Activated naive CD4-positive, alpha-beta T cell treated with anti-CD3 and anti-CD28 coated beads, Interleukin-2, amount 50 U/mL, for 24 hours (primary cell): ENCODE measurements around the gene ADAMTS6.

ENCODE experiments used
- H3K27ac Mint-ChIP-seq: one replicate; pipeline ENCODE4 v1.8.0; 2021; ENCODE audit warnings: mild to moderate bottlenecking, mixed read lengths
- H3K27me3 Mint-ChIP-seq: one replicate; pipeline ENCODE4 v1.8.0; 2021; ENCODE audit warnings: mixed read lengths
- H3K36me3 Mint-ChIP-seq: one replicate; pipeline ENCODE4 v1.8.0; 2021; ENCODE audit warnings: mixed read lengths
- H3K4me1 Mint-ChIP-seq: one replicate; pipeline ENCODE4 v1.8.0; 2021; ENCODE audit warnings: mixed read lengths
- H3K4me3 Mint-ChIP-seq: one replicate; pipeline ENCODE4 v1.8.0; 2021; ENCODE audit warnings: mild to moderate bottlenecking, mixed read lengths
- H3K9me3 Mint-ChIP-seq: one replicate; pipeline ENCODE4 v1.8.0; 2021; ENCODE audit warnings: mixed read lengths

The ADAMTS6 gene

DNA sequence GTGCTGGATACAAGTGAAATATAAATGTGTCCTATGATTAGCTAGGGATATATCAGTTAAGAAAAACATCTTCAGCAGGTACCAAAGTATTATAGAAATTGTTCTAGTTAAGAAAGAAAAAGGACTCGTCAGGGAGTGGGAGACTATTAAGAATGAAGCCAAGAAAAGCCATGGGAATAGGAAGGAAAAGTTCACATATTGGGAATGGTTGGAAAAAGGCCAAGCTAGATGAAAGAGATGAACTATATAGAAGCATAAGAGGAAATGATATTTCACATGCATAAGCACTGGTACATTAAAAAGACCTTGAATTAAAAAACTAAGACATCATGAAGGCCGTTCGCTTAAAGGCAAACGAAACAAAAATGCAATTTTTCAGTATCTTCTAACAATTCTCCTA is 237.7 kb downstream of the ADAMTS6 start:
- no peak overlapping the region for H3K27ac Mint-ChIP-seq
- H3K27me3 Mint-ChIP-seq, result no peaks in the 10 kb centered on the region
- H3K9me3 Mint-ChIP-seq, result no peaks in the 10 kb centered on the region
- no peak overlapping the region for H3K4me3 Mint-ChIP-seq
- no peaks in the 10 kb centered on the region for H3K4me1 Mint-ChIP-seq
- no peaks in the 10 kb centered on the region for H3K36me3 Mint-ChIP-seq

GRCh38 chr5:65243161-65243560 is 238.6 kb downstream of the ADAMTS6 start:
- no peaks in the 10 kb centered on the region for H3K27me3 Mint-ChIP-seq
- no peaks in the 10 kb centered on the region for H3K36me3 Mint-ChIP-seq
- no peaks in the 10 kb centered on the region for H3K9me3 Mint-ChIP-seq
- H3K4me3 Mint-ChIP-seq, result no peak overlapping the region
- no peak overlapping the region for H3K27ac Mint-ChIP-seq
- H3K4me1 Mint-ChIP-seq, result no peaks in the 10 kb centered on the region

GRCh38 chr5:65229841-65230240 is 251.9 kb downstream of the ADAMTS6 start:
- Mint-ChIP-seq H3K4me1 (no peaks in the 10 kb centered on the region), H3K27ac (no peak overlapping the region), H3K9me3 (peaks cover 33% of the 10 kb centered on the region), H3K4me3 (no peak overlapping the region), H3K36me3 (peaks cover 24% of the 10 kb centered on the region), H3K27me3 (no peaks in the 10 kb centered on the region)

GRCh38 chr5:65213921-65214525 is 267.7 kb downstream of the ADAMTS6 start:
- H3K27ac Mint-ChIP-seq, result no peak overlapping the region

DNA sequence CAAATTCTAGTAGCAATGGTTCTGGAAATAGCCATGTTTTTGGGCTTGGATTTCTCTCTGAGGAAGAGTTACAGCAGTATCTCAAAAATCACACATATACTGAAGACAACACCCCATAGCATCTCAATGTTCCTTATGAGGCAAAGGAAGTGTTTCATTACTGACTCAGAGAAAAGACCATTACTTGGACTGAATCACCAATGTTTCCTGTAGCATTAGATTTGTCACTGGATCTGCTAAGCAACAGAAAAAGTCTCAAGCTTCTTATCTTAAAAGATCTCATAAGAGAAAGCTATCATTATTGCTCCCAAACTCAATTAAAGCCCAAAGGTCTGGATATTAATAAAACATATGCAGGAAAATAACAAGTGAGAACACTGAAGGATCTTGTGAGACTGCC is 272.4 kb downstream of the ADAMTS6 start:
- H3K36me3 Mint-ChIP-seq, result no peaks in the 10 kb centered on the region
- no peaks in the 10 kb centered on the region for H3K4me1 Mint-ChIP-seq
- H3K9me3 Mint-ChIP-seq, result no peaks in the 10 kb centered on the region
- H3K27ac Mint-ChIP-seq, result no peak overlapping the region
- H3K27me3 Mint-ChIP-seq, result peaks cover under 1% of the 10 kb centered on the region
- H3K4me3 Mint-ChIP-seq, result no peak overlapping the region

More at GRCh38 chr5:65213921-65214525, 267.7 kb downstream of the ADAMTS6 start:
- no peaks in the 10 kb centered on the region for H3K9me3 Mint-ChIP-seq
- no peaks in the 10 kb centered on the region for H3K4me1 Mint-ChIP-seq
- no peak overlapping the region for H3K4me3 Mint-ChIP-seq
- no peaks in the 10 kb centered on the region for H3K27me3 Mint-ChIP-seq
- H3K36me3 Mint-ChIP-seq, result no peaks in the 10 kb centered on the region

GRCh38 chr5:65204966-65205365 is 276.8 kb downstream of the ADAMTS6 start:
- Mint-ChIP-seq H3K36me3 (no peaks in the 10 kb centered on the region), H3K27me3 (peaks cover 2% of the 10 kb centered on the region), H3K9me3 (no peaks in the 10 kb centered on the region), H3K4me3 (no peak overlapping the region), H3K27ac (no peak overlapping the region), H3K4me1 (no peaks in the 10 kb centered on the region)

DNA sequence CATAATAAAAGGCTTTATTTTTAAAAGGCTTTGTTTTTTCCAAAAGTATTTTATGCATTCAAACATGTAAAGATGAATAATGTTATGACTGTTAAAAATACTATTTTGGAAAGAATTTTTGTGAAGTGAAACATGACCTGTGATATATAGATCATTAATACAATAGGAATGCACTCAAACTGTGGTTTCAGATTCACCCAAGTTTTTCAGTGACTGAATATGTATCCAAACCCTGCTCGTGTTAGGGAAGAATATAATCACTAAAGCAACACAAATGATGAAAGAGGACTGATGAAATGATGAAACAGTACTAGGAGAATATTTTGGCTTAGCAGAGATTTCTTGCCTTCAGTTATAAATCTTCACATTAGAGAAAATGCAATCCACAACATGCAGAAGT is 278.0 kb downstream of the ADAMTS6 start:
- Mint-ChIP-seq H3K36me3 (no peaks in the 10 kb centered on the region), H3K4me3 (no peak overlapping the region), H3K27me3 (peaks cover 2% of the 10 kb centered on the region), H3K4me1 (no peaks in the 10 kb centered on the region), H3K27ac (no peak overlapping the region), H3K9me3 (no peaks in the 10 kb centered on the region)

GRCh38 chr5:65199993-65200675 is 281.6 kb downstream of the ADAMTS6 start:
- peaks cover 2% of the 10 kb centered on the region for H3K27me3 Mint-ChIP-seq
- no peak overlapping the region for H3K27ac Mint-ChIP-seq
- H3K4me1 Mint-ChIP-seq, result no peaks in the 10 kb centered on the region
- no peaks in the 10 kb centered on the region for H3K9me3 Mint-ChIP-seq
- H3K36me3 Mint-ChIP-seq, result no peaks in the 10 kb centered on the region
- no peak overlapping the region for H3K4me3 Mint-ChIP-seq

DNA sequence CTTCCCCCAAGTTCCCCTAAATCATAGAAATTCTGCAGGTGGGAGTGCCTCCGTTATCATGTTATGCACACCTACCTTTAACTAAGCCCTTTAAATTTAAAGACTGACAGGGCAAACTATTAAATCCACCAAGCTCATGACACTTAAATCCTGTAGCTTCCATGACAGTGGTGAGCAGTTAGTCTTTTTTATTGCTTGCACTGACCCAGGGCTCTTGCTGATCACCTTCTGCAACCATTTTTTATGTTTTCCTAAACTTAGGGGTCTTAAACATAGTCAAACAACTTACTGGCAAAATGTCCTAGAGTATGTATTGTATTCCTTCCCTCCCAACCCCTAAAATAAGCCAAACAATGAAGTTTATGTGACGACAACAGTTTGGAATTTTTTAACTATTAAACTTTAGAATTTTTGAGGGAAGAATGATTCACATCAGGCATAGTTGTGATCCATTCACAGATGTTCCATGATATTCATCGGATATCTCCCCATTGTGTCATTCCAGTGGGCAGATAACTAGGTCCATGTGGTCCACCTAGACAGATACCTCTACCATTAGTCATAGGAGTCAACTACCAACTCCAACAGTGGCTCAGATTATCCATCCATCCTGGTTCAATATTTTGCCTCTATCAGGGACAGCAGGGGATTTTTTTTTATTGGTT is 283.1 kb downstream of the ADAMTS6 start:
- Mint-ChIP-seq H3K36me3 (no peaks in the 10 kb centered on the region), H3K27ac (peak overlapping the region; percentile 41), H3K27me3 (no peaks in the 10 kb centered on the region), H3K4me3 (no peak overlapping the region), H3K4me1 (no peaks in the 10 kb centered on the region), H3K9me3 (no peaks in the 10 kb centered on the region)

DNA sequence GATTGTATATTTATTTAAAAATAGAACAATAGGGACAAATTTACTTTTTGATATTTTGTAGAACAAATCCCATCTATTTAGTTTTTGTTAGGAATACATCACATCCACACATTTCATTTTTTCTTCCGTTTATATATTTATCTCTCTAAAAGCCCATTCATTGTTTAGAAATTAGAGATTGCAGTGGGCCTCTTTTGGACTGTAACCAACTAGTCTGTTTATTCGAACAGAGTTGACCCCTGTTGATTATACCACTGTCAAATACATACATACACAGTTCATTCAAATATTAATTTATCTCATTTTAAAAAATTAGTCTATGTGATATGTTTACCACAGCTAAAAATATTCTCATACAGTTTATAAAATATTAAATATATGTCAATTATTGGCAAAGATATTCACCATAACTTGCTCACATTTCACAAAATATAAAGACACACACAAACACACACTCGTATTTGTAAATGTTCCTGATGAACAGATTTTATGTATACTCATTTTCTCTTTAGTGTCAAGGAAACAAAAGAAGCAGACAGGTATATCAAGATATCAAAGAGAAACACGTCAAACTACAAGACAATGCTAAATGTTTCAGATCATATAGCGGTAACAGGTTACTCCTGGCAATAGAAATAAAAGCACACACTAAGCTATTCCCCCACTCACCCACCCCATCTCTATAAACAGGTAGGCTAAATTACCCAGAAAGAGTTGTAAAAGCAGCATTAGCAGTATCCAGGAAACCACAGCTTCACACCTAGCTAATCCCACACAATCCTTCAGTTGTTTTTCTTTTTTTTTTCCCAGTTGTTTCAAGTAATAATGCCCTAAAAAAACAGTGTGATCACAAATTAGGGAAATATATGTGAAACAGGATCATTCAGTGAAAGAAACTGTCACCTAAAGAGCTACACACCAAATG is 283.9 kb downstream of the ADAMTS6 start:
- H3K27ac Mint-ChIP-seq, result no peak overlapping the region
- no peaks in the 10 kb centered on the region for H3K27me3 Mint-ChIP-seq
- H3K36me3 Mint-ChIP-seq, result no peaks in the 10 kb centered on the region
- no peaks in the 10 kb centered on the region for H3K9me3 Mint-ChIP-seq
- no peak overlapping the region for H3K4me3 Mint-ChIP-seq
- no peaks in the 10 kb centered on the region for H3K4me1 Mint-ChIP-seq

GRCh38 chr5:65194871-65195270 is 286.8 kb downstream of the ADAMTS6 start:
- H3K9me3 Mint-ChIP-seq, result no peaks in the 10 kb centered on the region
- H3K27ac Mint-ChIP-seq, result no peak overlapping the region
- no peak overlapping the region for H3K4me3 Mint-ChIP-seq
- H3K36me3 Mint-ChIP-seq, result no peaks in the 10 kb centered on the region
- no peaks in the 10 kb centered on the region for H3K27me3 Mint-ChIP-seq
- H3K4me1 Mint-ChIP-seq, result peaks cover 7% of the 10 kb centered on the region

- peaks cover 7% of the 10 kb centered on the region for H3K4me1 Mint-ChIP-seq
- no peaks in the 10 kb centered on the region for H3K9me3 Mint-ChIP-seq
- no peak overlapping the region for H3K27ac Mint-ChIP-seq
- no peaks in the 10 kb centered on the region for H3K36me3 Mint-ChIP-seq
- no peaks in the 10 kb centered on the region for H3K27me3 Mint-ChIP-seq
- no peak overlapping the region for H3K4me3 Mint-ChIP-seq
Observed at GRCh38 chr5:65192331-65192730, 289.4 kb downstream of the ADAMTS6 start.

DNA sequence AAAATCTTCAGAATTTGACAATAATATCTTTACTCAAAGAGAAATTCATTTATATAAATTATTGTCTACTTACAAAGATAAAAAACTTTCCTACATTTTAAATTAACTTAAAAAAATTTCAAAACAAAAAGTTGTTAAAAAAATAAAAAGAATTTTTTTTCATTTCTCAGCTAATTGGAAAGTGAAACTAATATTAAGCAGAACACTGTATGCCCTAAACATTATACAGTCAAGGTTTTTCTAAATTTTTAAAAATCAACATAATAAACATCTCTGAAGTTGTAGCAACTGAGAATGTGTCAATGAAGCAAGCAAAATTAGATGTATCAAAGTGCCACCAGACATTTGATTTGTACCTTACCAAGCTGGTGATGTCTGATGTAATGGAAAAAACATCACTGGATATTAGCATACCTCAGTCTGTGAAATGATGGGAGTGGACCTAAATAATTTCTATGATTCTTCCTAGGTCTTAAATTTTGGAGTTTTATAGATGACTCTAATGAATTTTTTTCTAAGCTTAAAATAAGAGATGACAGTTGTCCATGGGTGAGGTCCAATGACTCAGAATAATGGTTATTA is 290.1 kb downstream of the ADAMTS6 start:
- H3K4me1 Mint-ChIP-seq, result peaks cover 7% of the 10 kb centered on the region
- H3K27me3 Mint-ChIP-seq, result no peaks in the 10 kb centered on the region
- no peak overlapping the region for H3K4me3 Mint-ChIP-seq
- no peaks in the 10 kb centered on the region for H3K36me3 Mint-ChIP-seq
- H3K9me3 Mint-ChIP-seq, result no peaks in the 10 kb centered on the region
- no peak overlapping the region for H3K27ac Mint-ChIP-seq

DNA sequence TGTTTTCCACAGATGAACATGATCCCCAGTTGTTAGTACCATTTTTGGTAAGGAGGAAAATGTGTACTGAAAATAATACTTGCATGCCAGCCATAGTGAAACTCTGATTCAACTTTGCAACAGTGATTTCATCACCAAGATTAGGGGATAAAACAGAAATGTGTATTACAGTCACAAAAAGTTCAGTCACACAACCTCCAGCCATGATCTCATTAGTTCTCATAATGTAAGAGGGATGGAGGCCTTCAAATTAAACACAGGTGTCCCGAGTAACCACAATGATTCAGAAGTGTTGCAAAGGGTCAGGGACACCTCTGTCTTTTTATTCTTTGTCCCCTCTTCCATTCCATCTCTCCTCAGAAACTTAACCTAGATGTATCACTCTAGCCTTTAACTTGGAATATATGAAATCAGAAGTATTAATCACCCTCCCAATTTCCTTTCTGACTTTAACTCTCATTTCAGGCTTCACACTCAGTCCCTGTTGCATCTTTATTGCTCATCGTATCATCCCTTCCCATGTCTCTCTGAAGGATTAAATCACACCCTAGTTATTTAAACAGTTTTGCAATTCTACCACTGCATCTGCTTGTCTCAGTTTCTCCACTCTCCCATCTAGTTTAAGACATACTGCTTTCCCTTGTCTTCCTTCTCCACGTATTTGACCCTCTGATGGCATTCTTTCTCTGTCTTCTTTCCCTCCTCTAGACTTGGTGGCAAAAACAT is 291.2 kb downstream of the ADAMTS6 start:
- Mint-ChIP-seq H3K27ac (peak overlapping the region; percentile 64), H3K27me3 (no peaks in the 10 kb centered on the region), H3K36me3 (no peaks in the 10 kb centered on the region), H3K4me3 (no peak overlapping the region), H3K9me3 (no peaks in the 10 kb centered on the region), H3K4me1 (peaks cover 7% of the 10 kb centered on the region)
